Anterior cingulate cortex (tissue), 58 donors: Measurements from ENCODE around the gene DPPA5.
A peak's percentile ranks its signal among the peaks of the same experiment; 100 is the strongest.
"Not testable (repeated sequence)": the region's sequence is repeated elsewhere in the genome, so short reads cannot be mapped to it uniquely, and the experiment has no call there.

Experiments used
- DNase-seq, 58 donors: peaks; one replicate each; lab custom pipeline; 2025; lab: John Stamatoyannopoulos, UW

Gene DPPA5

GRCh38 chr6:73367761-73368355 is 13.8 kb upstream of the DPPA5 start:
- DNase-seq, result no peak

DNA sequence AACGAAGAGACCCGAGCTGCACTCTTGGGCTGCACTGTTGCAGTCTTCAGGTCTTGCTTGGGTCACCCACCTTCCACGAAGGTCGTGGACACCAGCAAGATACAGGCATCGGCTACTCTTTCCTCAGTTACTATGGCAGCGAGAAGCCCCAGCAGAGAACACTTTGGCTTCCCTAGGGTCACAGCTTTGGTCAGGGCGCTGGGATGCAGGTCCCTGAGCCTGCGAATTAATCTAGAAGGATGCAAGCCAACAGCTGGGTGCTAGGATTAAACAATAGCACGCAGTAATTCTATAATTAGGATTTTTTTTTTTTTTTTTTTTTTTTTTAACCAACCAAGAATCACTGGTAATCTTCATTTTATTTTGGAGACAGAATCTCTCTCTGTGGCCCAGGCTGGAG is 10.5 kb upstream of the DPPA5 start:
- no peak for DNase-seq

DNA sequence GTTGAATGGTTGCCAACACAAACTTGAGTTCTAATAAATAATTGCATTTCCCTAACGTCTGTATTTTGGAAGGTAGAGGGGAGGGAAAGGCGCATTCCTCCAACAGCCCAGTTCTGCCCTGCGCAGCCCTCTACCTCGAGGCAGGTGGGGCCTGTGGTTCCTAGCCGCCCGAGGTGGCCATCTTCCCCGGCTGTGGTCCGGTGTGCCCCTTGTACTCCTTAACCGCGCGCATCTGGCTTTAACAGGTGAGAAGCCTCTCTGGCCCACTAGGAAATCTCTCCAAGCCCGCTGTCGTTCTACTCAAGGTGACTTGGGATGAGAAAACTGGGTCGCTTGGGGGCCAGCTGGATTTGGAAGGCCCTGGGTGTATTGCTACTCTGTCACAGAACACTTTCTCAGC is 10.0 kb upstream of the DPPA5 start:
- no peak for DNase-seq

DNA sequence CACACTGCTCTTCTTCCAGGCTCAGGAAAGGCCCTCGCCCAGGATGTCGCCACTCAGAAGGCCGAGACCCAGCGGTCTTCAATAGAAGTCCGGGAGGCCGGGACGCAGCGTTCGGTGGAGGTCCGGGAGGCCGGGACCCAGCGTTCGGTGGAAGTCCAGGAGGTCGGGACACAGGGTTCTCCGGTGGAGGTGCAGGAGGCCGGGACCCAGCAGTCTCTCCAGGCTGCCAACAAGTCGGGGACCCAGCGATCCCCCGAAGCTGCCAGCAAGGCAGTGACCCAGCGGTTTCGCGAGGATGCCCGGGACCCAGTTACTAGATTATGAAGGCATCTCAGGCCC is 9.4 kb upstream of the DPPA5 start:
- no peak for DNase-seq

DNA sequence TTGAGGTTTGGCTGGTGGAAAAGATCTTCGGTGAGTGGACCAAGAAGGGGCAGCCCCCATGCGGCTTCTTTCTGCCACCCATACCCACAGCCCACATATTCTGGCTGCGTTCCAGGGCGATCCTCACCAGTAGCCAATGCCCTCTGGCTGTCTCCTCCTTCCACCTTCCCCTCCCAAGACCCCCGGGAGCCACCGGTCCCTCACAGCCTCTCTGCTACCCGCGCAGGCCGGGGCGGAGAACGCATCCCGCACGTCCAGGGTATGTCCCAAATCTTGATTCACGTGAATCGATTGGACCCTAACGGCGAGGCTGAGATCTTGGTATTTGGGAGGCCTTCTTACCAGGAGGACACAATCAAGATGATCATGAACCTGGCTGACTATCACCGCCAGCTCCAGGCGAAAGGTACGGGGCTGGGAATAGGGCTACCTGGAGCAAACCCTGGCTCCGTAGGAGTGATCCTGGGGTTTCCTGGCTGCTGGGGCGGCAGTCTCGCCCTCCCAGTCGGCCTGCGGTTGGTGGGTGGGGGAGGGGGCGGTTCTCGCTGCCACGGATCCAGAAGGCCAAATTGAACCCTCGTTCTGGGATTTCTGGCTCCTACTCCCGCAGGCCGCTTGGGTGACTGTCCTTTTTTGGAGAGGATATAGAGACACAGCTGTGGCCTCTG is 8.9 kb upstream of the DPPA5 start:
- DNase-seq, result no peak

DNA sequence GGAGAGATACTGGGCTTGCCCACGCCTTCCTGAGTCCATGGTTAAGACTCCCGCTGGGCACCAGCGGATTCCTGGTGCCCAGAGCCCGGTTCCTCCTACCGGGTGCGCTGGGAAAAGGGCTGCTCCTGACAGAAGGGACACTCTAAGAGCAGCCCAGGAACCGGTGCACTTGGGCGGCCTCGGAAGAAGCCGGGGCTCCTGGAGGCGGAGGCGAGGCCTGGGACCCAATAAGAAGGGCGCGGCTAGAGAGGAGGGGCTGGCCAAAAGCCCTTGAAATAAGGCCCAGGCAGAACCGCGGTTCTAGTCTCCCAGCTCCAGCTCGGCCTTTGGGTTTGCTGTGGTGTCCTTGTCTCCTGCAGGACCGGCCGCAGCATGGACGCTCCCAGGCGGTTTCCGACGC is 8.3 kb upstream of the DPPA5 start, which contains the start of gene KHDC3L:
Gene KHDC3L (plus strand): TSS at position 301 of the 400 bp plus-strand sequence. CDS start 72 bp downstream, at position 373.
- no peak for DNase-seq

- no peak for DNase-seq
Measured at GRCh38 chr6:73349311-73349710, 4.8 kb downstream of the DPPA5 start.

- no peak for DNase-seq
Measured at GRCh38 chr6:73348550-73349204, 5.4 kb downstream of the DPPA5 start.

DNA sequence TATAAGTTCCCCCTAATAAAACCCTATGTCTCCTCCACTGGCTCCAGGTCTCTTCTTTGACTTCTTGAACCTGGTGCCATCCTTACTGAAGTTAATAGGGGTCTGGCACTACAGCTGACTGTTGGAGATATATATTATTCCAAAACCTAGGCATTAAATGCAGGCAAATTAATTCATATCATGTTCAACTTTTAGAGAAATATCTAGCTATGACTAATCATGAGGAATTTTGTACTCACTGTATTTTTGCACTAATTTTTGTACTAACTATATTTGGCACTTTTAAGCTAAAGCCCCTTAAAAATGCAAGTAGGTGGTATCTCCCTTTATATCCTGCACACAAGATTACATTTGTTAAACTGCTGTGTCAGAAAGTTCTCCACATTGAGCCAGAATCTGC is 10.9 kb downstream of the DPPA5 start:
- no peak for DNase-seq

DNA sequence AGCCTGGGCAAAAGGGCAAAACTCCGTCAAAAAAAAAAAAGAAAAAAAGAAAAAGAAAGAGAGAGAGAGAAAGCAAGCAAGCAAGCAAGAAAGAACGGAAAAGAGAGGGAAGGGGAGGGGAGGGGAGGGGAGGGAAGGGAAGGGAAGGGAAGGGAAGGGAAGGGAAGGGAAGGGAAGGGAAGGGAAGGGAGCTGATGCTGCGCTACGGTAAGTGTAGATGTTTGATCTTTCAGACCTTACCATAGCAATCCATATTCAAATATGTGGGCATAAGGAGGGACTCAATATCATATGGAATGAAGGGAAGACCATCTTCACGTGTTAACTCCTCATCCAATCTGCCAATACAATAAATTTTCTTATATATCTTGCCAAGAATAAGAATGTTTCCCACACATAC is 11.9 kb downstream of the DPPA5 start:
- no peak for DNase-seq

- no peak for DNase-seq
Measured at GRCh38 chr6:73341335-73341734, 12.7 kb downstream of the DPPA5 start.

- DNase-seq, result no peak
Measured at GRCh38 chr6:73340048-73340447, 14.0 kb downstream of the DPPA5 start.

GRCh38 chr6:73339340-73339739 is 14.7 kb downstream of the DPPA5 start:
- no peak for DNase-seq

DNA sequence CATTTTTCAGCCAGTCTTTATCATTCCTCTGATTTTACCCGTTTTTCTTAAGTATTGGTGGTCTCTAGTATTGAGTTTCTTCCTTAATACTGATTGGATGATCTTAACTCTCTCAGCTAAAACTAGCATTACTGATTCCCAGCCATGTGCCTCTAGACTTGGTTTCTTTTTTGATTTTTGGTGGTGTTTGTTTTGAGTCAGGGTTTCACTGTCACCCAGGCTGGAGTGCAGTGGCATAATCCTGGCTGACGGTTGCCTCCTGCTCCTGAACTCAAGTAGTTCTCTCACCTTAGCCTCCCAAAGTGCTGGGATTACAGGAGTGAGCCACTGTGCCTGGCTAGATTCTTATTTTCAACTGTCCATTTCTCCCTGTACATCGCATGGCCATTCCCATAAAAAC is 24.9 kb downstream of the DPPA5 start:
- no peak for DNase-seq

GRCh38 chr6:73328790-73329189 is 25.3 kb downstream of the DPPA5 start:
- DNase-seq, result no peak

DNA sequence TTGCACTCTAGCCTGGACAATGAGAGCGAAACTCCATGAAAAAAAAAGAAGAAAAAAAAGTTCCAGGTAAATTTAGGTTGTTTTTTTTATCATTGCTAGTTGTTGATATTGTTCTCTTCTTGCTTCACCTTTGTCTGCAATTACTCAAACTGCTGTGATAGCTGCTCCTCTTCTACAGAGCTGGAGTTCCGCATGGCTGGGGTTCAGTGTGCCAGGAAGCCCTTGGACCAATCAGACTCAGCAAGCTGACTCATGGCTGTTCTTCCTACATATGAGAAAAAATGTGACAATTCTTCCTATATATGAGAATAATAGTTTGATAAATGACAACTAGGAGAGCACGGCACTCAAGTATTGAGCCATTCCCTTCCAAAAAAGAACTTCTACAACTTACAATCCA is 28.4 kb downstream of the DPPA5 start:
- no peak for DNase-seq

- no peak for DNase-seq
Measured at GRCh38 chr6:73323323-73323722, 30.8 kb downstream of the DPPA5 start.

DNA sequence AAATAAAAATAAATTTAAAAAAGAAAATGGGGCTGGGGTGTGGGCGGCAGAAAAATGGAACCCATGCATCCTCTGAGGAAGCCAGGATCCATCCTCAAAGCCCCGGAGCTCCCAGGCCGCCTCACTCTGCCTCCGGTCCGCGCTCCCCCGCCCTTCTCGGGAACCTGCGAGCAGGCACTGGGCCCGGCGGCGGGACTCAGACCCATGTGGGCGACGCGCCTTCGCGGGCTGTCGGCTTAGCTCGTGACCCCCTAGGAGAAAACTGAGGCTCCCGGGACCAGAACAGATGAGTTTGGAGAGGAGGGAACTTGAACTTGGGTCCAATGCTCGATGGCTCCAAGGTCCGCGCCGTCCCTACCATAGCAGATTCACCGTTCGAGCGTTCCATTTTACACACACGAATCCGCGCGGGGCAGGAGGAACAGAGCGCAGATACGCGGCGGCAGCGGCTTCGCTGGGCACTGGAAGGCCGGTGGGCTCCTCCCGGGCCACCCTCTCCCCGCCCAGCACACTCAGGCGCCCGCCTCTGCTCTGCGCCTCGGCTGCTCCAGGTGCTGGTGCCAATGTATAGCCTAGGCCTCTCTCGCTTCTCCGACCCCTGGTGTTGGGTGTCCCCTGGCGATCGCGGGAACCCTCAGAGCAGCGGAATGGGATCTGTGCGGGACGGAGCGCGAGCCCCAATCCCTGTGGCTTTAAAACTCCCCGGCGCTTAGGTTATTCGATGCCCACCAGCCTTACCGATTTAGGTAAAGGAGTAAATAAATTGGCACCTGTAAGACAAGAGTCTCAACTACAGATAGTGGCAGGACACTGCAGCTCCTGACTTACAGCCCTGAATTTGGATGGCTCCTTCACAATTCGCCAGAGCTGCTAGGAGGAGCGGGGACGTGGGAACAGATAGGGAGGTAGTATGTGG is 39.2 kb downstream of the DPPA5 start:
- DNase-seq, result no peak

- DNase-seq, result not testable (repeated sequence)
Measured at GRCh38 chr6:73310503-73310845, 43.6 kb downstream of the DPPA5 start.

- DNase-seq, result peak in 45 of 58 donors; percentile 5 to 68 (median 36)
Measured at GRCh38 chr6:73309785-73310502, 44.1 kb downstream of the DPPA5 start.

- peak in 4 of 58 donors; percentile 12 to 44 (median 28) for DNase-seq
Measured at GRCh38 chr6:73309535-73309784, 44.6 kb downstream of the DPPA5 start.
